ENCODE results near the gene AMH.

- TF ChIP-seq CTCF (conservative IDR thresholded peaks at IDR 0.05 in 1 of 2, IDR thresholded peaks at IDR 0.05 in 1 of 2; ENCODE audit: low read depth in 1 of 2, low read length in 2 of 2) (no peak), EZH2 (IDR thresholded peaks at IDR 0.05; ENCODE audit: low read length, missing control alignments) (no peak)
Measured at GRCh38 chr19:2296141-2296540, 47.0 kb downstream of the AMH start.

Data from fibroblast of lung (primary cell).